ENCODE measurements around the gene PLEKHM2. TPM values are rescaled to one million over a fixed set of nuclear protein-coding genes. Genes with fewer than 3 reads are reported as not detected.

Gene PLEKHM2
- polyA plus RNA-seq, 1 donor from 2014 or later, result 40.1 TPM

- H2AFZ ChIP-seq (ENCODE audit: low read depth, low read length), result no peak overlapping the region
- no peak overlapping the region for H3K9ac ChIP-seq (ENCODE audit: low read length)
- TF ChIP-seq POLR2AphosphoS5 (IDR thresholded peaks at IDR 0.05) (no peak), SMC3 (conservative IDR thresholded peaks at IDR 0.05; ENCODE audit: poor library complexity) (no peak), RAD21 (conservative IDR thresholded peaks at IDR 0.05) (no peak), EP300 (conservative IDR thresholded peaks at IDR 0.05; ENCODE audit: poor library complexity, severe bottlenecking) (no peak), EZH2 (IDR thresholded peaks at IDR 0.05; ENCODE audit: borderline replicate concordance, insufficient read depth, low read length, poor library complexity, severe bottlenecking) (no peak), REST (IDR thresholded peaks at IDR 0.05; ENCODE audit: borderline replicate concordance) (no peak), MXI1 (conservative IDR thresholded peaks at IDR 0.05; ENCODE audit: poor library complexity, severe bottlenecking) (no peak)
- peaks cover 6% of the 10 kb centered on the region for H3K79me2 ChIP-seq (replicated peaks; ENCODE audit: insufficient read depth, low read length)
- H3K9me2 ChIP-seq (ENCODE audit: insufficient read depth, low read length), result no peaks in the 10 kb centered on the region
- no peak overlapping the region for H3K4me3 ChIP-seq (ENCODE audit: low read length)
- H3K4me2 ChIP-seq (ENCODE audit: low read length), result no peak overlapping the region
- H3K9me3 ChIP-seq (ENCODE audit: low read length), result no peaks in the 10 kb centered on the region
- H3K36me3 ChIP-seq (ENCODE audit: insufficient read depth, low read length), result no peaks in the 10 kb centered on the region
- peaks cover 15% of the 10 kb centered on the region for H3K27me3 ChIP-seq (ENCODE audit: insufficient read depth, low read depth, low read length)
- no peak overlapping the region for H3K27ac ChIP-seq (ENCODE audit: low read length)
- H4K20me1 ChIP-seq (ENCODE audit: insufficient read depth), result no peaks in the 10 kb centered on the region
- H3F3A ChIP-seq (ENCODE audit: insufficient read depth, low read length, poor library complexity, severe bottlenecking), result no peaks in the 10 kb centered on the region
Measured at GRCh38 chr1:15756143-15757015, 72.3 kb downstream of the PLEKHM2 start.

GRCh38 chr1:15757016-15757543, 73.0 kb downstream of the PLEKHM2 start:
- H3K4me2 ChIP-seq (ENCODE audit: low read length), result no peak overlapping the region
- peaks cover 6% of the 10 kb centered on the region for H3K79me2 ChIP-seq (replicated peaks; ENCODE audit: insufficient read depth, low read length)
- peak overlapping the region; percentile 84 for H3K4me3 ChIP-seq (ENCODE audit: low read length)
- H3K9me2 ChIP-seq (ENCODE audit: insufficient read depth, low read length), result no peaks in the 10 kb centered on the region
- H3K27me3 ChIP-seq (ENCODE audit: insufficient read depth, low read depth, low read length), result peaks cover 15% of the 10 kb centered on the region
- no peaks in the 10 kb centered on the region for H3K9me3 ChIP-seq (ENCODE audit: low read length)
- H3K9ac ChIP-seq (ENCODE audit: low read length), result peak overlapping the region; percentile 85
- no peak overlapping the region for H2AFZ ChIP-seq (ENCODE audit: low read depth, low read length)
- no peaks in the 10 kb centered on the region for H4K20me1 ChIP-seq (ENCODE audit: insufficient read depth)
- no peaks in the 10 kb centered on the region for H3K36me3 ChIP-seq (ENCODE audit: insufficient read depth, low read length)
- no peaks in the 10 kb centered on the region for H3F3A ChIP-seq (ENCODE audit: insufficient read depth, low read length, poor library complexity, severe bottlenecking)
- TF ChIP-seq EP300 (conservative IDR thresholded peaks at IDR 0.05; ENCODE audit: poor library complexity, severe bottlenecking) (no peak), REST (IDR thresholded peaks at IDR 0.05; ENCODE audit: borderline replicate concordance) (no peak), RAD21 (conservative IDR thresholded peaks at IDR 0.05) (no peak), SMC3 (conservative IDR thresholded peaks at IDR 0.05; ENCODE audit: poor library complexity) (no peak), TAF1 (IDR thresholded peaks at IDR 0.05; ENCODE audit: low read depth) (no peak), MXI1 (conservative IDR thresholded peaks at IDR 0.05; ENCODE audit: poor library complexity, severe bottlenecking) (no peak), EZH2 (IDR thresholded peaks at IDR 0.05; ENCODE audit: borderline replicate concordance, insufficient read depth, low read length, poor library complexity, severe bottlenecking) (no peak)
- no peak overlapping the region for H3K27ac ChIP-seq (ENCODE audit: low read length)
